ENCODE data around the gene ZNF609.

ZNF609 gene

DNA sequence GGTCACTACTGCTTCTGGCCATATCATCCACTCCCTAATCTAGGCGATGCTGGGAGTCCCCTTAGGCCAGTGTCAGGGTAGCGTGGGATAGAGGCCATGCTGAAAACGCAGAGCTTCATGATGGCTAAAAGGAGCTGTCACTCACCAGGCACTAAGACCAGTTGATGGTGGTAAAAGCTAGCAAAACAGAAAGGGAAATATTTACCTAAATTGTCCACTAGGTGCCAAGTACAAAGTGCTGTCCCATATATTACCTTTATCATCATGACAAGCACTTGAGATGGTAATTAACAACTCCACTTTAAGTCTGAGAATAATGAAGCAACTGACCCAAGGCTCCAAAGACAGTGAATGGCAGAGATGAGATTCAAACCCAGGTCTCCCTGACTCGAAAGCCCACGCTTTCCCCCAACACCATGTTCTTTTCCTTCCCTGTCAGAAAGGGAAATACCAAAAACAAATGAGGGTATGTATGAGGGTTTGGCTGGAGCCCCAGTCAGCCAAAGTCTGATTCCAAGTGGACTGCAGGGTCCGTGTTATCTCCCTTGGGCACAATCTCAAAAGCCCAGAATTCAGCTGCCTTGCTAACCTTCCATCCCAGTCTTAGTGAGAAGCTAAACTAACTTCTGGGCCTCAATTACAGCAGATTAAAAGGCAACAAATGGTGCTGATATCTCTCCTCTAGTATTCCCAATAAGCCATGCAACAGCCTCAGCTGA lies 230.4 kb downstream of the ZNF609 start:
- TF ChIP-seq GATA2 (IDR thresholded peaks at IDR 0.05; ENCODE audit: low read depth, low read length) (no peak), GATA3 (IDR thresholded peaks at IDR 0.05; ENCODE audit: low read depth, low read length) (no peak)

DNA sequence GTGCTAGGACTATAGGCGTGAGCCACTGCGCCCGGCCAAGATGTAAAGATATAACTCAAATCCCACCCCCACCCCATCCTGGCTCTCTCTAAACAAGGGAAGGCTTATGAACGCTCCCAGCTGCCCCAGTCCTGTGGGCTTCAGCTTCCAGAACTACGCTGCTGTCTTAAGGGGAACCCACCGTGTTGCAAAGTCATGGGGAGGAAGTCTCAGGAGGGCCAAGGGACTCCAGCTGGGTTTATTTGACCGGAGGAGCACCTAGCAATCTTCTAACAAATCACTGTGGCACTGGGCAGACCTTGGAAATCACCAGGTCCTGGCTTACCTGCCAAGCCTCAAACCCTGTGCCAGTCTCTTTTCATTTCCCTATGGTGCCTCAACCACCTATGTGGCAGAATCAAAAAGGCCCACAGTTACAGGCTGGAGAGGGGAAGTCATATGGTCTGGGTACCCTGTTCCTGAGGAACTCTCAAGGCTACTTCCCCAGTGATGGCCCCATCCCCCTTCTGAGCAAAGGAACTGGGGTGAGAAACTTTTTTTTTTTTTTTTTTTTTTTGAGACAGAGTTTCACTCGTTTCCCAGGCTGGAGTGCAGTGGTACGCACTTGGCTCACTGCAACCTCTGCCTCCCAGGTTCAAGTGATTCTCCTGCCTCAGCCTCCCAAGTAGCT lies 231.7 kb downstream of the ZNF609 start:
- TF ChIP-seq GATA2 (IDR thresholded peaks at IDR 0.05; ENCODE audit: low read depth, low read length) = no peak
- no peak for TF ChIP-seq GATA3 (IDR thresholded peaks at IDR 0.05; ENCODE audit: low read depth, low read length)

DNA sequence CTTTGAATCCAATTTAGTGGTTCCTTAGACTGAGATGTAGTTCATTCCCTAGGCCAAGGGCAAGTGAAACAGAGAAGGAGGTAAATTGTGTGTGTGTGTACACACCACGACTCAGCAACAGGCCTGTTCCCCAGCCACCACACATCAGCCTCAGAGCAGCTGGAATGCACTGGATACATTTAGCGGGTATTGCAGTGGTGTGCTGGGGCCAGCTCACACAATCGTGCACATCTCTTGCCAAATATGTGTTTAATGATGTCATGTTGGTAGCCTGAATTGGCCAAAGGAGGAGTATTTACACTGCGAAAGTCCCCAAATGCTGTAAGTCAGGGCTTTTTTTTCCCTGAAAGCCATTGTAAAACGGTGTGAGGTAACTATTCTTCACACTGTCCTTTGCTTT lies 232.8 kb downstream of the ZNF609 start:
- TF ChIP-seq GATA2 (IDR thresholded peaks at IDR 0.05; ENCODE audit: low read depth, low read length) = no peak
- no peak for TF ChIP-seq GATA3 (IDR thresholded peaks at IDR 0.05; ENCODE audit: low read depth, low read length)

DNA sequence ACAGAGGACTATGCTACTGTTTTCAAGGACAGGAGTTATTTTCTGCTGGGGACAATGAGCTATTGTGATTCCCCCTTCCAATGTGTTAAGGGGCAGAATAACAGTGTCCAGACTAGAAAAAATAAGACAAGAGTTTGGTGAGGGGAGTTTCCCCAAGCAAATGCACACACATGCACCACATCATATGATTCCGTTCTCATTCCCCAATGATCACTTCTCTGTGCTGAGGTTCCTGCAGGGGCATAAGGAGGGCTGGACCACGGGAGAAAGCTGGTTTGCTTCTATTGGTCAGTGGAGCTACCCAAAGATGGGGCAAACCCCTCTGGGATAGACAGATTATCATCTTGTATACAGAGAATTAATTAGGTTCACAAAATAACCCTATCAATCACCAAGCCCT lies 234.4 kb downstream of the ZNF609 start:
- TF ChIP-seq GATA2 (IDR thresholded peaks at IDR 0.05; ENCODE audit: low read depth, low read length) (no peak), GATA3 (IDR thresholded peaks at IDR 0.05; ENCODE audit: low read depth, low read length) (no peak)

DNA sequence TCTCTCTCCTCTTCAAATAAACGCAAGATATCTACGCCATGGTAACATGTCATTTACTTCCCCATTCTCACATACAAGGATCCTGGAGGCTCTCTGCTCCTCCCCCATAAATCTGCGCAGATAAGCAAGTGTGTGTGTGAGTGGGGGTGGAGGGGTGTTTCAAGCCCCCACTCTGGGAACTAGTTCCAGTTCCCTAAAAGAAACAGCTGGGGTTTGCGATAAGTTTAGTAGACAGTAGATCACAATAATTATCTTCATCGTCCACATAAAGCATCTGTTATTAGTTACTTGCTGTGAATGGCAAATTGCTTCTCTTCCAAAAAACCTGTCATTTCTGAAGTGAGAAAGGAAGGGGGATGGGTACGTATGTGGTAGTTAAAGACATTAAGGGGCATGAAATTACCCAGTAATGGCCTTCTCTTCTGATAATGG lies 235.2 kb downstream of the ZNF609 start:
- TF ChIP-seq GATA2 (IDR thresholded peaks at IDR 0.05; ENCODE audit: low read depth, low read length) (peak; percentile 73), GATA3 (IDR thresholded peaks at IDR 0.05; ENCODE audit: low read depth, low read length) (no peak; the same call in 1 of the 2 replicates)

DNA sequence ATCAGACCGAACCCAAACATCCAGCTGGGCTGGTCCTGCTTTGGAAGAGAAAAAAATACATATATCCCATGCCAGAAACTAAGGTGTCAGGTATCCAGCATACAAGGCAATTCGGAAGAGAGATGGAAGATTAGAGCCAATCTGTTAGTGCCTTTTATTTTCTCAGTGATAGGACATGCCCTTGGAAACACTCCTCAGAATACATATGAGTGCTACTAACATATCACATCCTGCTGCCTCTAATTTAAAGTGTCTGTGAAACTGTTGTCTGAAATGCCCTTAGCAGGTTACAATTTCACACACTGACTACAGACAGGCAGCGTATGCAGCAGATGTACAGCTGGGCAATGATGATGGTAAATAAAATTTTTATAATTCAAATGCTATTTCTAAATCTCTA lies 236.1 kb downstream of the ZNF609 start:
- TF ChIP-seq GATA2 (IDR thresholded peaks at IDR 0.05; ENCODE audit: low read depth, low read length) = peak; percentile 32; the same call in 1 of the 2 replicates
- TF ChIP-seq GATA3 (IDR thresholded peaks at IDR 0.05; ENCODE audit: low read depth, low read length) = no peak; the same call in 1 of the 2 replicates

DNA sequence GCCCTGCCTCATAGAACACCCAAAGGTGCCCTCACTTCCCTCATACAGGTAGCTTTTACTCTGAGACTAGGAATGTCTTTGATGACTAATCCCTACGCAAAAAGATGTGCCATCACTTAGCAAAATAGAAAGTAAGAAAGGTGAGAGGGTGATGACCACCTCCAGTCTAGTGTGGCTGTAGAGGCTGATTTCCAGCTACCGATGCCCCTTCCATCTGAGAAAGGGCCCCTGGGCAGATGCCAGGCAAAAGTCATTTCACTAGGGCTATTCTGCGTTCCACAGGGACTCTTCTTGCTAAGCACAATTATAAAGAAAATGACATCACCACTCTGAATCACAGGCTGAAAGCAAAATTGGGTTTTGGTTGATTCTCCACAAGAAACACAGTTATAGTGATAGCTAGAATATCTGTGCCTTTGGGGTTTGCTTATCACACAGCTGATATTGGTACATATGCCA lies 237.6 kb downstream of the ZNF609 start:
- no peak for TF ChIP-seq GATA2 (IDR thresholded peaks at IDR 0.05; ENCODE audit: low read depth, low read length)
- TF ChIP-seq GATA3 (IDR thresholded peaks at IDR 0.05; ENCODE audit: low read depth, low read length) = no peak

DNA sequence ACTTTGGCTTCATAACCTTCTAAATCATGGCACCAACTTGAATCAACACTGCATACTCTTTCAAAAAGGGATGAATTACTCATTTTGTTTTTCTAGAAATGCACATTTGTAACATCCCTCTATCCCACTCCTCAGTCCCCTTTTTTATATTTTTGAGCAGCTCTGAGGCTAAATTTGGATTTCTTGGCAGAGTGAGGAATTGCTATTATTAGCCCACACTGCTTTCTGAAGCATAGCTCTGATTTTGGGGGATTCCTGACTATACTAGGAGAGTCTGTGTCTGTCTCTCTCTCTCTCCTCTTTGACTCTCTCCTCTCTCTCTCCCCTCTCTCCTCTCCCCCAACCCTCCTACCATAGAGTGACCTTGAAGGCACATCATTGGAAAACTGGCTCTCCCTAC lies 238.4 kb downstream of the ZNF609 start:
- TF ChIP-seq GATA2 (IDR thresholded peaks at IDR 0.05; ENCODE audit: low read depth, low read length) (no peak), GATA3 (IDR thresholded peaks at IDR 0.05; ENCODE audit: low read depth, low read length) (no peak)

DNA sequence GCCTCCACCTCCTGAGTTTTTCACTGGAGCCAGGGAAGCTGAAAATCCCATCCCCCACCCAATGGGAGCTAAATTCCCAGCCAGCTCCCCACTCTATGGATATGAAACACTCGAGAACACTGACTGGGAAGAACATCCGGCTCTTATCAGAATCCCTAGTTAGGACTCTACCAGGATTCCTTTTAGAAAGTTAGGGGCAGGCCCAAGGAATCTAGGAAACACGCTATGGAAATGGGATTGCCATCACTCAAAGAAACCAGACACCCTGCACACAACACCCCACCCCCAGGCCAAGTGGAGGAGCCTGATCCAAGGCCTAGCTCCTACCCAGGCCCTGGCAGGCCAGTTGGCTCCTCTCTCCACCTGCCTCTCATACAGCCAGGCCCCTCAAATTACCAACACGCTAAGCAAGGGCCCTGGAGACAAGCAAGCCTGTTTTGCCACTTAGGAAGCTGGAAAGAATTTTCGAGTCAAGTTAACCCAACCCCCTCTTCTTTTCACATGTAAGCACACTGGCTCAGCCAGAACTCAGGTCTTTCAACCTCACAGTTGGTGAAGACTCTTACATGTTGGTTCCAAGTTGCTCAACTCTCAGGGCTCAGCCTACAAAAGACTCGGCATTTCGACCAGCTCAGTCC lies 239.5 kb downstream of the ZNF609 start:
- no peak for TF ChIP-seq GATA2 (IDR thresholded peaks at IDR 0.05; ENCODE audit: low read depth, low read length)
- TF ChIP-seq GATA3 (IDR thresholded peaks at IDR 0.05; ENCODE audit: low read depth, low read length) = no peak

DNA sequence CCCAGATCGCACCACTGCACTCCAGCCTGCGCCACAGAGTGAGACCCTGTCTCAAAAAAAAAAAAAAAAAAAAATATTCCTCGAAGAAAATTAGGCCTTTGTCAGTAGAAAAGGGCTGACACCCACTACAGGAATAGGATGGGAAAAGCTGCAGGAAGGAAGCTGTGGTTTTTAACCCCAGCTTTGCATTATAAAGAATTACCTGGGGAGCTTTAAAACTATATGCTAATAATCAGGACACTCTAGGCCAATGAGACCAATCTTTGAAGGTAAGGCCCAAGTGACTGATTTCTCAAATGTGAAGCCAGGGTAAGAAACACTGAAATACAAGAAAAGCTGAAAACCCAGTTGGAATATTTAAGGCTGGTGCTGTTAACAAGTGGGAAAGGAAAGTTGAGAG lies 240.7 kb downstream of the ZNF609 start:
- TF ChIP-seq GATA3 (IDR thresholded peaks at IDR 0.05; ENCODE audit: low read depth, low read length) (no peak), GATA2 (IDR thresholded peaks at IDR 0.05; ENCODE audit: low read depth, low read length) (no peak)

DNA sequence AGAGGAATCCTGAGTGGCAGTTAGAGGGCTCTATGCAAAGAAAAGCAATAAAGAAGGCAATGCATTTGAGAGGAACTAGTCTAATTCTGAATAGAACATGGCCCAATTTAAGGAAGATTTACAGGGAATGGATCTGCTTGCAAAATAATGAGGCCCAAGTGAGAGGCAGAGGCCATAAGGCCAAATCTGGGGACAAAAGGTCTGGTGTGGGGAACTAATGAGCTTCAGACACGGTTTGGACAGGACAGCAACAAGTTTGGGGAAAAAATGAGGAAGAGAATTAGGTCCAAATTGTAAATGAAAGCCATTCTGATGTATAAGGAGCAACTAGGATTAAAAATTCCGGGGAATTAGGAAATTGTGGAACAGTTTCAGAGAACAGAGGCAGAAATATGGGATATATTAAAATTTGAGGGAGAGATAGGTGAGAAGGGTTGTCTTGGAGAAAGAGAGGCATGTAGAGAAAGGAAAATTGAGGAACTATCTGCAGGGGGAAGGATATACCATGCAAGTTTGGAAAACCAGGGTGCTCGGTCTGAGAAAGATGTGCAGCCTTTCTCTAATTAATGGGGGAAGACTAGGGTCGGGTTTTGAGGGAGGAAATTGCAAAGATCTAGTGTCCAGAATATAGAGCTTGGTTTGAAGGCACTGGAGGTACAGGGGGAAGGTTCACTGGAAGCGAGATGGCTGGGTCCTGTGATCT lies 241.3 kb downstream of the ZNF609 start:
- TF ChIP-seq GATA3 (IDR thresholded peaks at IDR 0.05; ENCODE audit: low read depth, low read length) (no peak), GATA2 (IDR thresholded peaks at IDR 0.05; ENCODE audit: low read depth, low read length) (no peak)

DNA sequence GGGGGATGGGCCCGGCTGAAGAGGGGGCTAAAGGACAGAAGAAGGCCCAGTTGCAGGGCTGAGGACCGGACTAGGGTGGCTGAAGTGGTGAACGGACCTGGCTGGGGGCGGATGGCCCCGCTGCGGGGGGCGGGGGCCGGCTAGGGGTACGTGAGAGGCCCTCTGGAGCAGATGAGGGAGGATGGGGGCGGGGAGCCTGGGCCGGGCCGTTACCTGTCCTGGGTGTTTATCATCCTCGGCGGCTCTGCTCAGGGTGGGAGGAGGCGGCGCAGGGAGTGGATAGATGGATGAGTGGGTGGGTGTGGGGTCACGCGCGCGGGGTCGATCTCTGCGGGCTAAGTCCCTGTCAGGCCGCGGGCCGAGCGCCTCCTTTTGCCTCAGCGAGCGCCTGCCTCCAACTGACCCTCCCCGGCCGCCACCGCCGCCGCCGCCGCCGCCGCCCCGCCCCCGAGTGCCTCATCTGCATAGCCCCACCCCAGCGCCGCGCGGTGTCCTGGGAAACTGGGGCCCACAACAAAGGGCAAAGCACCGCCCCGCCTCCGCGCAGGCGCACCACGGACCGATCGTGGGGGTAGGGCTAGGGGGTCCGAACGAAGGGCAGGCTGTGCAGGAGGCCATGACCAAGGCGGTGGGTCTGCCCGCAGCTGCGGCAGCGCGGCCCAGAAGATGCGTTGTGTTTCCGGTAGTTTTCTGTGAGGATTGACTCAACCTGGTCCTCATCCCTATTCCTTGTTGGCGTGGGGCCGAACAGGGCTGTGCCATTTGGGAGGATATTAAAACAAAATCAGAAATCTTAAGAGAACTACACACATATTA lies 242.6 kb downstream of the ZNF609 start:
- TF ChIP-seq GATA3 (IDR thresholded peaks at IDR 0.05; ENCODE audit: low read depth, low read length) = no peak
- no peak for TF ChIP-seq GATA2 (IDR thresholded peaks at IDR 0.05; ENCODE audit: low read depth, low read length)

DNA sequence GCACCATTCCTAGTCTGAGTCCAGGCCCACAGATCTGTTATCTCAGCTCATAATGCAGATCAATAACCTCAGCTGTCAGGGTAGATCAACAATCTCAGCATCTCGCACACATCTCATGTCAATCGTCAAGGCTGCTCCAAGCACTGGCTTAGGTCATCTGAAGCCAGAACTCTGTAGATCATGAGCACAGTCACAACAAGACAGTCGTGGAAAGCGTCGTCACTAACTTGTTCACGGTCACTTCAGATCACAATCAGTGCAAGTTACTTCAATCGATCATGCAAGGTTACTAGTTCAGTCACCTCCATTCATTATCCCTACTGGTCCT lies 243.2 kb downstream of the ZNF609 start:
- TF ChIP-seq GATA3 (IDR thresholded peaks at IDR 0.05; ENCODE audit: low read depth, low read length) (0 out of 2 replicates have a peak, but pooled peaks have one; percentile 18), GATA2 (IDR thresholded peaks at IDR 0.05; ENCODE audit: low read depth, low read length) (peak; percentile 51; the same call in 1 of the 2 replicates)
